ENCODE results near the gene MBTPS1.

Gene MBTPS1

GRCh38 chr16:84116720-84117493 is at the start of gene MBTPS1:
MBTPS1 (minus strand) TSS chr16:84116942; CDS start chr16:84101783, 15,159 bp downstream.
- H3K4me1 ChIP-seq (ENCODE audit: control insufficient read depth in 2 of 2, insufficient read depth in 2 of 2, low read length in 2 of 2) = peaks cover 13 to 16% of the 10 kb centered on the region in 2 donors
- no peaks in the 10 kb centered on the region for H3K36me3 ChIP-seq (ENCODE audit: control insufficient read depth in 2 of 2, insufficient read depth in 2 of 2, low read length in 2 of 2)
- H3K4me3 ChIP-seq (ENCODE audit: low read length in 2 of 2) = peak within 1 kb of the TSS; percentile 67 to 93
- peak within 1 kb of the TSS; percentile 80 to 93 for H3K9ac ChIP-seq (ENCODE audit: low read depth in 1 of 2, low read length in 2 of 2)
- H3K27me3 ChIP-seq (ENCODE audit: control insufficient read depth in 2 of 2, insufficient read depth in 2 of 2, low read length in 2 of 2) = no peaks in the 10 kb centered on the region
- peak within 1 kb of the TSS; percentile 83 to 87 for H3K27ac ChIP-seq (ENCODE audit: low read depth in 2 of 2, low read length in 2 of 2)
- H3K9me3 ChIP-seq (ENCODE audit: control insufficient read depth in 2 of 2, low read length in 2 of 2) = no peaks in the 10 kb centered on the region

GRCh38 chr16:84165746-84166145 is 49.0 kb upstream of the MBTPS1 start:
- Histone ChIP-seq H3K4me3 (ENCODE audit: low read length in 2 of 2) (no peak overlapping the region), H3K36me3 (ENCODE audit: control insufficient read depth in 2 of 2, insufficient read depth in 2 of 2, low read length in 2 of 2) (no peaks in the 10 kb centered on the region), H3K9ac (ENCODE audit: low read depth in 1 of 2, low read length in 2 of 2) (no peak overlapping the region), H3K9me3 (ENCODE audit: control insufficient read depth in 2 of 2, low read length in 2 of 2) (no peaks in the 10 kb centered on the region), H3K4me1 (ENCODE audit: control insufficient read depth in 2 of 2, insufficient read depth in 2 of 2, low read length in 2 of 2) (no peaks in the 10 kb centered on the region), H3K27ac (ENCODE audit: low read depth in 2 of 2, low read length in 2 of 2) (no peak overlapping the region), H3K27me3 (ENCODE audit: control insufficient read depth in 2 of 2, insufficient read depth in 2 of 2, low read length in 2 of 2) (peaks cover 0 to 7% of the 10 kb centered on the region in 2 donors)

- Histone ChIP-seq H3K36me3 (ENCODE audit: control insufficient read depth in 2 of 2, insufficient read depth in 2 of 2, low read length in 2 of 2) (no peaks in the 10 kb centered on the region), H3K9ac (ENCODE audit: low read depth in 1 of 2, low read length in 2 of 2) (no peak overlapping the region), H3K4me3 (ENCODE audit: low read length in 2 of 2) (no peak overlapping the region), H3K27me3 (ENCODE audit: control insufficient read depth in 2 of 2, insufficient read depth in 2 of 2, low read length in 2 of 2) (peaks cover 2 to 10% of the 10 kb centered on the region in 2 donors), H3K9me3 (ENCODE audit: control insufficient read depth in 2 of 2, low read length in 2 of 2) (no peaks in the 10 kb centered on the region), H3K4me1 (ENCODE audit: control insufficient read depth in 2 of 2, insufficient read depth in 2 of 2, low read length in 2 of 2) (no peaks in the 10 kb centered on the region), H3K27ac (ENCODE audit: low read depth in 2 of 2, low read length in 2 of 2) (no peak overlapping the region)
These were observed 45.1 kb upstream of the MBTPS1 start for GRCh38 chr16:84161801-84162200.

GRCh38 chr16:84161037-84161436 is 44.3 kb upstream of the MBTPS1 start:
- no peaks in the 10 kb centered on the region for H3K4me1 ChIP-seq (ENCODE audit: control insufficient read depth in 2 of 2, insufficient read depth in 2 of 2, low read length in 2 of 2)
- H3K9me3 ChIP-seq (ENCODE audit: control insufficient read depth in 2 of 2, low read length in 2 of 2) = no peaks in the 10 kb centered on the region
- no peak overlapping the region for H3K27ac ChIP-seq (ENCODE audit: low read depth in 2 of 2, low read length in 2 of 2)
- H3K9ac ChIP-seq (ENCODE audit: low read depth in 1 of 2, low read length in 2 of 2) = no peak overlapping the region
- peaks cover 2 to 10% of the 10 kb centered on the region in 2 donors for H3K27me3 ChIP-seq (ENCODE audit: control insufficient read depth in 2 of 2, insufficient read depth in 2 of 2, low read length in 2 of 2)
- H3K36me3 ChIP-seq (ENCODE audit: control insufficient read depth in 2 of 2, insufficient read depth in 2 of 2, low read length in 2 of 2) = no peaks in the 10 kb centered on the region
- no peak overlapping the region for H3K4me3 ChIP-seq (ENCODE audit: low read length in 2 of 2)

GRCh38 chr16:84159800-84160199 is 43.1 kb upstream of the MBTPS1 start:
- H3K27me3 ChIP-seq (ENCODE audit: control insufficient read depth in 2 of 2, insufficient read depth in 2 of 2, low read length in 2 of 2) = peaks cover 2 to 10% of the 10 kb centered on the region in 2 donors
- no peaks in the 10 kb centered on the region for H3K9me3 ChIP-seq (ENCODE audit: control insufficient read depth in 2 of 2, low read length in 2 of 2)
- no peak overlapping the region for H3K9ac ChIP-seq (ENCODE audit: low read depth in 1 of 2, low read length in 2 of 2)
- no peaks in the 10 kb centered on the region for H3K4me1 ChIP-seq (ENCODE audit: control insufficient read depth in 2 of 2, insufficient read depth in 2 of 2, low read length in 2 of 2)
- H3K36me3 ChIP-seq (ENCODE audit: control insufficient read depth in 2 of 2, insufficient read depth in 2 of 2, low read length in 2 of 2) = no peaks in the 10 kb centered on the region
- no peak overlapping the region for H3K27ac ChIP-seq (ENCODE audit: low read depth in 2 of 2, low read length in 2 of 2)
- H3K4me3 ChIP-seq (ENCODE audit: low read length in 2 of 2) = no peak overlapping the region

GRCh38 chr16:84159007-84159406 is 42.3 kb upstream of the MBTPS1 start:
- H3K4me3 ChIP-seq (ENCODE audit: low read length in 2 of 2) = no peak overlapping the region
- H3K36me3 ChIP-seq (ENCODE audit: control insufficient read depth in 2 of 2, insufficient read depth in 2 of 2, low read length in 2 of 2) = no peaks in the 10 kb centered on the region
- no peak overlapping the region for H3K9ac ChIP-seq (ENCODE audit: low read depth in 1 of 2, low read length in 2 of 2)
- no peaks in the 10 kb centered on the region for H3K4me1 ChIP-seq (ENCODE audit: control insufficient read depth in 2 of 2, insufficient read depth in 2 of 2, low read length in 2 of 2)
- H3K27me3 ChIP-seq (ENCODE audit: control insufficient read depth in 2 of 2, insufficient read depth in 2 of 2, low read length in 2 of 2) = peaks cover 2 to 8% of the 10 kb centered on the region in 2 donors
- H3K27ac ChIP-seq (ENCODE audit: low read depth in 2 of 2, low read length in 2 of 2) = no peak overlapping the region
- H3K9me3 ChIP-seq (ENCODE audit: control insufficient read depth in 2 of 2, low read length in 2 of 2) = no peaks in the 10 kb centered on the region

GRCh38 chr16:84156342-84156784 is 39.6 kb upstream of the MBTPS1 start:
- Histone ChIP-seq H3K27me3 (ENCODE audit: control insufficient read depth in 2 of 2, insufficient read depth in 2 of 2, low read length in 2 of 2) (peaks cover 2 to 5% of the 10 kb centered on the region in 2 donors), H3K9me3 (ENCODE audit: control insufficient read depth in 2 of 2, low read length in 2 of 2) (no peaks in the 10 kb centered on the region), H3K36me3 (ENCODE audit: control insufficient read depth in 2 of 2, insufficient read depth in 2 of 2, low read length in 2 of 2) (no peaks in the 10 kb centered on the region), H3K4me3 (ENCODE audit: low read length in 2 of 2) (no peak overlapping the region), H3K27ac (ENCODE audit: low read depth in 2 of 2, low read length in 2 of 2) (no peak overlapping the region), H3K9ac (ENCODE audit: low read depth in 1 of 2, low read length in 2 of 2) (no peak overlapping the region), H3K4me1 (ENCODE audit: control insufficient read depth in 2 of 2, insufficient read depth in 2 of 2, low read length in 2 of 2) (no peaks in the 10 kb centered on the region)

- Histone ChIP-seq H3K27ac (ENCODE audit: low read depth in 2 of 2, low read length in 2 of 2) (no peak overlapping the region), H3K4me1 (ENCODE audit: control insufficient read depth in 2 of 2, insufficient read depth in 2 of 2, low read length in 2 of 2) (no peaks in the 10 kb centered on the region), H3K4me3 (ENCODE audit: low read length in 2 of 2) (no peak overlapping the region), H3K9ac (ENCODE audit: low read depth in 1 of 2, low read length in 2 of 2) (no peak overlapping the region), H3K9me3 (ENCODE audit: control insufficient read depth in 2 of 2, low read length in 2 of 2) (no peaks in the 10 kb centered on the region), H3K36me3 (ENCODE audit: control insufficient read depth in 2 of 2, insufficient read depth in 2 of 2, low read length in 2 of 2) (no peaks in the 10 kb centered on the region), H3K27me3 (ENCODE audit: control insufficient read depth in 2 of 2, insufficient read depth in 2 of 2, low read length in 2 of 2) (peaks cover 2% of the 10 kb centered on the region in 2 donors)
These were observed 39.0 kb upstream of the MBTPS1 start for GRCh38 chr16:84155771-84156170.

GRCh38 chr16:84155226-84155625 is 38.5 kb upstream of the MBTPS1 start:
- H3K4me1 ChIP-seq (ENCODE audit: control insufficient read depth in 2 of 2, insufficient read depth in 2 of 2, low read length in 2 of 2) = no peaks in the 10 kb centered on the region
- no peak overlapping the region for H3K4me3 ChIP-seq (ENCODE audit: low read length in 2 of 2)
- H3K9ac ChIP-seq (ENCODE audit: low read depth in 1 of 2, low read length in 2 of 2) = no peak overlapping the region
- H3K36me3 ChIP-seq (ENCODE audit: control insufficient read depth in 2 of 2, insufficient read depth in 2 of 2, low read length in 2 of 2) = no peaks in the 10 kb centered on the region
- H3K27me3 ChIP-seq (ENCODE audit: control insufficient read depth in 2 of 2, insufficient read depth in 2 of 2, low read length in 2 of 2) = peaks cover 2% of the 10 kb centered on the region in 2 donors
- no peak overlapping the region for H3K27ac ChIP-seq (ENCODE audit: low read depth in 2 of 2, low read length in 2 of 2)
- H3K9me3 ChIP-seq (ENCODE audit: control insufficient read depth in 2 of 2, low read length in 2 of 2) = no peaks in the 10 kb centered on the region

- Histone ChIP-seq H3K4me1 (ENCODE audit: control insufficient read depth in 2 of 2, insufficient read depth in 2 of 2, low read length in 2 of 2) (no peaks in the 10 kb centered on the region), H3K36me3 (ENCODE audit: control insufficient read depth in 2 of 2, insufficient read depth in 2 of 2, low read length in 2 of 2) (no peaks in the 10 kb centered on the region), H3K27ac (ENCODE audit: low read depth in 2 of 2, low read length in 2 of 2) (no peak overlapping the region), H3K27me3 (ENCODE audit: control insufficient read depth in 2 of 2, insufficient read depth in 2 of 2, low read length in 2 of 2) (no peaks in the 10 kb centered on the region), H3K4me3 (ENCODE audit: low read length in 2 of 2) (no peak overlapping the region), H3K9me3 (ENCODE audit: control insufficient read depth in 2 of 2, low read length in 2 of 2) (no peaks in the 10 kb centered on the region), H3K9ac (ENCODE audit: low read depth in 1 of 2, low read length in 2 of 2) (no peak overlapping the region)
These were observed 37.0 kb upstream of the MBTPS1 start for GRCh38 chr16:84153660-84154214.

Measured in mucosa of rectum (tissue), 2 donors.